Peyer's patch (tissue), 4 donors: Measurements from ENCODE around the gene SPTB.

ENCODE experiments used
- CTCF ChIP-seq, 6 experiments: fragments of 450-650 bp in 4 of 6; fragments of 200-600 bp in 2 of 6; sonication (generic) in 1 of 6; IDR thresholded peaks; one replicate each; pipeline ENCODE4 v1.5.1; 2017 to 2019; ENCODE audit warnings: antibody characterized with exemption in 6 of 6, mild to moderate bottlenecking in 3 of 6, moderate library complexity in 1 of 6
- POLR2A ChIP-seq, 2 donors: fragments of 450-650 bp; IDR thresholded peaks; one replicate each; pipeline ENCODE4 v1.5.1; 2017; ENCODE audit warnings: antibody characterized with exemption in 2 of 2, mild to moderate bottlenecking in 2 of 2, moderate library complexity in 2 of 2

- TF ChIP-seq CTCF (IDR thresholded peaks at IDR 0.05), result no peak
- no peak for TF ChIP-seq POLR2A (IDR thresholded peaks at IDR 0.05)
These were observed 4.4 kb downstream of the SPTB start for GRCh38 chr14:64875350-64875749.
